Right lobe of liver (tissue), 4 donors: ENCODE results near the gene BARHL1.
"Not testable (repeated sequence)": the region's sequence is repeated elsewhere in the genome, so short reads cannot be mapped to it uniquely, and the experiment has no call there.

Source experiments
- POLR2A ChIP-seq: fragments of 450-650 bp; IDR thresholded peaks from one replicate; pipeline ENCODE4 v1.6.1; 2017; ENCODE audit warnings: antibody characterized with exemption, mild to moderate bottlenecking
- TF ChIP-seq, protein P1 (sequence below), 4 donors: fragments of 200-600 bp in 3 of 4; fragments of 450-650 bp in 1 of 4; IDR thresholded peaks; one replicate each; pipeline versions ENCODE4 v1.5.1 to v1.8.0; 2016 to 2022; ENCODE audit warnings: antibody characterized with exemption in 4 of 4, mild to moderate bottlenecking in 2 of 4
- donor health status: DM: no; HTN: no; CAD: no.
- donor health status: DM: no; HTN: no; CAD: no.
- donor health status: DM: no; HTN: yes; CAD: no.

DNA sequence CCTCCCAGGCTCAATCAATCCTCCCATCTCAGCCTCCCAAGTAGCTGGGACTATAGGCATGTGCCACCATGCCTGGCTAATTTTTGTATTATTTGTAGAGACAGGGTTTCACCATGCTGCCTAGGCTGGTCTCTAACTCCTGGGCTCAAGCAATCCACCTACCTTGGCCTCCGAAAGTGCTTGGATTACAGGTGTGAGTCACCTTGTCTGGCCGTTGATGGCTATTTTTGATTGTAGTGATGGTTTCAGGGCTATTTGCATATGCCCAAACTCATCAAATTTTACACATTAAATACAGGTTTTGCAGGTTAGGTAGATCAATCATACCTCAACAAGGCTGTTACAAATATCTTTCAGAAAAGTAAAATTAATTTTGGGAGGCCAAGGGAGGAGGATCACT, 13.6 kb upstream of the BARHL1 start:
- TF ChIP-seq, protein P1, sequence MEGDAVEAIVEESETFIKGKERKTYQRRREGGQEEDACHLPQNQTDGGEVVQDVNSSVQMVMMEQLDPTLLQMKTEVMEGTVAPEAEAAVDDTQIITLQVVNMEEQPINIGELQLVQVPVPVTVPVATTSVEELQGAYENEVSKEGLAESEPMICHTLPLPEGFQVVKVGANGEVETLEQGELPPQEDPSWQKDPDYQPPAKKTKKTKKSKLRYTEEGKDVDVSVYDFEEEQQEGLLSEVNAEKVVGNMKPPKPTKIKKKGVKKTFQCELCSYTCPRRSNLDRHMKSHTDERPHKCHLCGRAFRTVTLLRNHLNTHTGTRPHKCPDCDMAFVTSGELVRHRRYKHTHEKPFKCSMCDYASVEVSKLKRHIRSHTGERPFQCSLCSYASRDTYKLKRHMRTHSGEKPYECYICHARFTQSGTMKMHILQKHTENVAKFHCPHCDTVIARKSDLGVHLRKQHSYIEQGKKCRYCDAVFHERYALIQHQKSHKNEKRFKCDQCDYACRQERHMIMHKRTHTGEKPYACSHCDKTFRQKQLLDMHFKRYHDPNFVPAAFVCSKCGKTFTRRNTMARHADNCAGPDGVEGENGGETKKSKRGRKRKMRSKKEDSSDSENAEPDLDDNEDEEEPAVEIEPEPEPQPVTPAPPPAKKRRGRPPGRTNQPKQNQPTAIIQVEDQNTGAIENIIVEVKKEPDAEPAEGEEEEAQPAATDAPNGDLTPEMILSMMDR (IDR thresholded peaks at IDR 0.05): not testable (repeated sequence)
- not testable (repeated sequence) for TF ChIP-seq POLR2A
